DND-41 (cell line): ENCODE results near the gene KIAA0753.

ENCODE experiments used
- ATAC-seq: fragments of 200-7000 bp; cut with Tn5 transposase; 3 replicates; pipeline ENCODE4 v1.9.1; 2021; ENCODE audit warnings: low read depth; ENCODE audit not compliant: insufficient read depth
- DNase-seq: peaks from one replicate; pipeline ENCODE4 v3.0.0-alpha.2; 2020
- H2AFZ ChIP-seq: 2 replicates; pipeline ENCODE4 v1.6.0; 2012; ENCODE audit warnings: low read depth, low read length
- H3K27ac ChIP-seq: 2 replicates; pipeline ENCODE4 v1.5.1; 2012; ENCODE audit warnings: low read length, inconsistent platforms
- H3K27me3 ChIP-seq: fragments of 200-600 bp; sonication (generic); 2 replicates; pipeline ENCODE4 v1.6.0; 2012; ENCODE audit warnings: low read length, mild to moderate bottlenecking, inconsistent platforms; ENCODE audit not compliant: insufficient read depth, poor library complexity
- H3K36me3 ChIP-seq: 2 replicates; pipeline ENCODE4 v1.5.1; 2012; ENCODE audit warnings: low read length, inconsistent platforms; ENCODE audit not compliant: insufficient read depth
- H3K4me1 ChIP-seq: 2 replicates; pipeline ENCODE4 v1.5.1; 2012; ENCODE audit warnings: mild to moderate bottlenecking, low read length; ENCODE audit not compliant: insufficient read depth
- H3K4me2 ChIP-seq: 2 replicates; pipeline ENCODE4 v1.6.0; 2012; ENCODE audit warnings: mild to moderate bottlenecking, moderate library complexity, low read length, inconsistent platforms; ENCODE audit not compliant: insufficient read depth
- H3K4me3 ChIP-seq, 2 experiments: fragments of 200-600 bp in 1 of 2; shearing (Covaris generic) in 1 of 2; 2 replicates each; pipeline ENCODE4 v1.5.1; 2012 to 2016; ENCODE audit warnings: inconsistent platforms in 2 of 2, low read length in 2 of 2, mild to moderate bottlenecking in 2 of 2, low read depth in 1 of 2, moderate library complexity in 1 of 2
- H3K79me2 ChIP-seq: 2 replicates; pipeline ENCODE4 v1.6.0; 2012; ENCODE audit warnings: low read length, inconsistent platforms; ENCODE audit not compliant: insufficient read depth
- H3K9ac ChIP-seq: 2 replicates; pipeline ENCODE4 v1.6.0; 2012; ENCODE audit warnings: low read depth, mild to moderate bottlenecking, inconsistent platforms, low read length, moderate library complexity
- H3K9me3 ChIP-seq: 2 replicates; pipeline ENCODE4 v1.5.1; 2012; ENCODE audit warnings: low read length, moderate library complexity, mild to moderate bottlenecking, inconsistent platforms; ENCODE audit not compliant: insufficient read depth, severe bottlenecking
- H4K20me1 ChIP-seq: 2 replicates; pipeline ENCODE4 v1.6.0; 2012; ENCODE audit warnings: low read length; ENCODE audit not compliant: insufficient read depth
- CTCF ChIP-seq: IDR thresholded peaks from 2 replicates; pipeline ENCODE4 v1.5.1; 2012; ENCODE audit warnings: borderline replicate concordance, low read length, moderate library complexity, mild to moderate bottlenecking; ENCODE audit not compliant: poor library complexity, severe bottlenecking; ENCODE audit errors: extremely low read depth
- EZH2 ChIP-seq: IDR thresholded peaks from 3 replicates; pipeline ENCODE4 v1.6.1; 2012; ENCODE audit warnings: borderline replicate concordance, low read depth, mild to moderate bottlenecking, moderate library complexity, low read length, inconsistent platforms; ENCODE audit not compliant: severe bottlenecking

KIAA0753 gene

GRCh38 chr17:6639586-6640535, 650 bp downstream of the KIAA0753 start:
- H3K9me3 ChIP-seq = no peaks in the 10 kb centered on the region
- peak overlapping the region; percentile 65 for H3K9ac ChIP-seq
- H3K79me2 ChIP-seq = peaks cover 59% of the 10 kb centered on the region
- peak overlapping the region; percentile 99 for H3K27ac ChIP-seq
- peaks cover 18% of the 10 kb centered on the region; the same call in 1 of the 2 replicates for H4K20me1 ChIP-seq
- peaks cover 21% of the 10 kb centered on the region for H3K36me3 ChIP-seq
- H3K4me3 ChIP-seq = peak overlapping the region; percentile 41 to 67
- H2AFZ ChIP-seq = peak overlapping the region; percentile 99
- ATAC-seq (peak; percentile 52), DNase-seq (peak; percentile 32)
- H3K4me2 ChIP-seq = peak overlapping the region; percentile 81
- H3K4me1 ChIP-seq = peaks cover 49% of the 10 kb centered on the region
- H3K27me3 ChIP-seq = no peaks in the 10 kb centered on the region
- TF ChIP-seq EZH2 = no peak
- TF ChIP-seq CTCF = no peak

GRCh38 chr17:6639014-6639585, 1.4 kb downstream of the KIAA0753 start:
- peaks cover 18% of the 10 kb centered on the region for H3K36me3 ChIP-seq
- H3K27ac ChIP-seq = peak overlapping the region; percentile 99
- H3K27me3 ChIP-seq = no peaks in the 10 kb centered on the region
- TF ChIP-seq EZH2 = no peak
- no peak for TF ChIP-seq CTCF
- peak overlapping the region; percentile 41 to 67; a peak in 3 of 4 replicates for H3K4me3 ChIP-seq
- peaks cover 12% of the 10 kb centered on the region; the same call in 1 of the 2 replicates for H4K20me1 ChIP-seq
- ATAC-seq (no peak), DNase-seq (no peak)
- 0 out of 2 replicates have a peak overlapping the region, but pooled peaks have one; percentile 29 for H2AFZ ChIP-seq
- no peaks in the 10 kb centered on the region for H3K9me3 ChIP-seq
- peak overlapping the region; percentile 65 for H3K9ac ChIP-seq
- peaks cover 51% of the 10 kb centered on the region for H3K79me2 ChIP-seq
- peaks cover 44% of the 10 kb centered on the region for H3K4me1 ChIP-seq
- peak overlapping the region; percentile 81 for H3K4me2 ChIP-seq

- Histone ChIP-seq H3K27ac (no peak overlapping the region), H3K79me2 (peaks cover 43% of the 10 kb centered on the region), H3K27me3 (no peaks in the 10 kb centered on the region), H3K9me3 (no peaks in the 10 kb centered on the region), H3K36me3 (peaks cover 16% of the 10 kb centered on the region), H4K20me1 (peaks cover 12% of the 10 kb centered on the region; the same call in 1 of the 2 replicates), H2AFZ (no peak overlapping the region), H3K9ac (peak overlapping the region; percentile 65; the same call in 1 of the 2 replicates), H3K4me2 (peak overlapping the region; percentile 81), H3K4me1 (peaks cover 36% of the 10 kb centered on the region), H3K4me3 (0 out of 4 replicates have a peak overlapping the region, but pooled peaks of 1 of the 2 experiments have one; percentile 67)
- TF ChIP-seq EZH2 (no peak), CTCF (no peak)
- DNase-seq (no peak), ATAC-seq (no peak)
Measured at GRCh38 chr17:6638046-6638908, 2.2 kb downstream of the KIAA0753 start.
